GM12872 (cell line): Measurements from ENCODE around the gene DBH.

Experiments
- CTCF ChIP-seq: IDR thresholded peaks from 3 replicates; pipeline ENCODE4 v1.5.1; 2011; ENCODE audit warnings: low read depth, mild to moderate bottlenecking, low read length, moderate library complexity; ENCODE audit not compliant: insufficient read depth

The DBH gene

GRCh38 chr9:133691626-133692363 lies 55.6 kb downstream of the DBH start:
- TF ChIP-seq CTCF = no peak

- no peak for TF ChIP-seq CTCF
Observed at GRCh38 chr9:133692364-133692985, 56.3 kb downstream of the DBH start.

GRCh38 chr9:133693116-133693515 lies 57.0 kb downstream of the DBH start:
- no peak for TF ChIP-seq CTCF

- TF ChIP-seq CTCF = no peak
Observed at GRCh38 chr9:133693703-133694529, 57.8 kb downstream of the DBH start.

GRCh38 chr9:133694686-133695085 lies 58.5 kb downstream of the DBH start:
- no peak for TF ChIP-seq CTCF

- no peak for TF ChIP-seq CTCF
Observed at GRCh38 chr9:133696071-133696472, 59.9 kb downstream of the DBH start.

- TF ChIP-seq CTCF = no peak
Observed at GRCh38 chr9:133699546-133699945, 63.4 kb downstream of the DBH start.
